PC-9 (cell line): Measurements from ENCODE around the gene KREMEN1.

Experiments used
- CTCF ChIP-seq: fragments of 200-600 bp; sonication (generic); conservative IDR thresholded peaks from 2 replicates; pipeline ENCODE4 v1.6.1; 2017; ENCODE audit warnings: mixed run types, antibody characterized with exemption, mild to moderate bottlenecking, moderate library complexity
- EZH2 ChIP-seq: fragments of 200-600 bp; sonication (generic); IDR thresholded peaks from 2 replicates; pipeline ENCODE4 v1.8.0; 2017; ENCODE audit warnings: antibody characterized with exemption, low read depth

- TF ChIP-seq CTCF (no peak), EZH2 (no peak)
Measured at GRCh38 chr22:29124777-29125442, 52.1 kb downstream of the KREMEN1 start.
